ENCODE results near the gene IL6ST.

DNA sequence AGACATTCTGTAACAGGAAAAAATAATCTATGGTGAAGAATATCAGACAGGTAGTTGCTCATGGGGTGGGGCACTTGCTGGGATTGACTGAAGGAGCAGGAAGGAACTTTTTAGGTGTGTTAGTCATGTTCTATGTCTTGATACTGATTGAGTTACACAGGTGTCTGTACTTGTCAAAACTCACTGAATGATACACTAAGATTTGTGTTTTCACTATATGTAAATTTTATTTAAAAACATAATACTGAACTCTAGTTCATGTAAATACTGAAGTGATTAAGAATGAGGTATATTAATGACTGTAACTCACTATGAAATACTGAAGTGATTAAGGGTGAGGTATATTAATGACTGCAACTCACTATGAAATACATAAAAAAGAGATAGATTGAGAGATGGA lies 28.5 kb downstream of the IL6ST start:
- TF ChIP-seq CTCF (IDR thresholded peaks at IDR 0.05): no peak
- TF ChIP-seq POLR2A (IDR thresholded peaks at IDR 0.05): no peak
- no peak for TF ChIP-seq EP300 (IDR thresholded peaks at IDR 0.05; ENCODE audit: low read depth)
- no peak for TF ChIP-seq POLR2AphosphoS5 (IDR thresholded peaks at IDR 0.05)

Measured in transverse colon (tissue), 4 donors.